GM12875 (cell line): ENCODE results near the gene FKBP8.

Experiments used
- H3K4me3 ChIP-seq: one replicate; pipeline ENCODE4 v1.5.1; 2011; ENCODE audit warnings: low read depth, low read length, control low read depth
- CTCF ChIP-seq: IDR thresholded peaks from 2 replicates; pipeline ENCODE4 v1.5.1; 2011; ENCODE audit warnings: low read depth, mild to moderate bottlenecking, control low read depth, inconsistent platforms, low read length, moderate library complexity, borderline replicate concordance; ENCODE audit not compliant: insufficient read depth

Gene FKBP8

GRCh38 chr19:18500376-18500775, 43.0 kb downstream of the FKBP8 start:
- H3K4me3 ChIP-seq, result no peak overlapping the region
- TF ChIP-seq CTCF, result no peak

GRCh38 chr19:18499055-18499775, 44.2 kb downstream of the FKBP8 start:
- H3K4me3 ChIP-seq, result no peak overlapping the region
- no peak for TF ChIP-seq CTCF

- no peak for TF ChIP-seq CTCF
- H3K4me3 ChIP-seq, result no peak overlapping the region
Observed at GRCh38 chr19:18496980-18497256, 46.5 kb downstream of the FKBP8 start.

- H3K4me3 ChIP-seq, result no peak overlapping the region
- TF ChIP-seq CTCF, result no peak
Observed at GRCh38 chr19:18496167-18496979, 47.0 kb downstream of the FKBP8 start.

GRCh38 chr19:18495204-18495911, 48.0 kb downstream of the FKBP8 start:
- no peak for TF ChIP-seq CTCF
- H3K4me3 ChIP-seq, result no peak overlapping the region

- TF ChIP-seq CTCF, result no peak
- no peak overlapping the region for H3K4me3 ChIP-seq
Observed at GRCh38 chr19:18494267-18494607, 49.1 kb downstream of the FKBP8 start.
